CD4-positive, alpha-beta T cell (primary cell): ENCODE measurements around the gene TRIM71. TPM values are rescaled to one million over a fixed set of nuclear protein-coding genes. Genes with fewer than 3 reads are reported as not detected.

Source experiments
- ATAC-seq: fragments of 200-7000 bp; cut with Tn5 transposase; one replicate; pipeline ENCODE4 v1.10.0; 2022; ENCODE audit warnings: mild to moderate bottlenecking; ENCODE audit not compliant: poor library complexity
- CTCF ChIA-PET: fragments of 350-600 bp; sonication (Branson Sonifier 250); formaldehyde crosslinking; loops from one replicate; lab custom pipeline; 2021; ENCODE audit warnings: antibody characterized with exemption, inconsistent platforms; lab: Charles Lee
- POLR2A ChIA-PET: fragments of 350-600 bp; sonication (Branson Sonifier 250); formaldehyde crosslinking; loops from one replicate; lab custom pipeline; 2021; ENCODE audit warnings: antibody characterized with exemption, inconsistent platforms; lab: Charles Lee
- DNase-seq, 14 experiments: peaks; one replicate each; pipeline ENCODE4 v3.0.0-alpha.2; 2013 to 2020; ENCODE audit warnings: mixed read lengths in 2 of 14
- H3K27ac ChIP-seq, 2 donors: one replicate each; pipeline versions ENCODE4 v1.5.1 to v1.7.0; 2013; ENCODE audit warnings: low read length in 2 of 2, low read depth in 1 of 2, mild to moderate bottlenecking in 1 of 2
- H3K27me3 ChIP-seq, 2 experiments: 1 replicate in 1 of 2; 2 replicates in 1 of 2; pipeline versions ENCODE4 v1.6.1 to v1.7.0; 2013; ENCODE audit warnings: low read length in 2 of 2, control low read depth in 1 of 2, mild to moderate bottlenecking in 1 of 2, moderate library complexity in 1 of 2; ENCODE audit not compliant: insufficient read depth in 2 of 2, control insufficient read depth in 1 of 2
- H3K36me3 ChIP-seq: one replicate; pipeline ENCODE4 v1.6.1; 2013; ENCODE audit warnings: low read length, control low read depth; ENCODE audit not compliant: insufficient read depth
- H3K4me1 ChIP-seq: one replicate; pipeline ENCODE4 v1.6.1; 2013; ENCODE audit warnings: low read length, control low read depth; ENCODE audit not compliant: insufficient read depth
- H3K4me3 ChIP-seq: one replicate; pipeline ENCODE4 v1.5.1; 2013; ENCODE audit warnings: mild to moderate bottlenecking, low read length, moderate library complexity
- H3K9me3 ChIP-seq, 2 experiments: 1 replicate in 1 of 2; 2 replicates in 1 of 2; pipeline versions ENCODE4 v1.6.1 to v1.7.0; 2013; ENCODE audit warnings: low read length in 2 of 2, mild to moderate bottlenecking in 2 of 2, control low read depth in 1 of 2, moderate library complexity in 1 of 2; ENCODE audit not compliant: control insufficient read depth in 1 of 2, insufficient read depth in 1 of 2
- H3K27ac Mint-ChIP-seq: one replicate; pipeline ENCODE4 v1.8.0; 2020; ENCODE audit warnings: mixed read lengths
- H3K27me3 Mint-ChIP-seq: one replicate; pipeline ENCODE4 v1.8.0; 2021; ENCODE audit warnings: mixed read lengths
- H3K36me3 Mint-ChIP-seq: one replicate; pipeline ENCODE4 v1.8.0; 2021; ENCODE audit warnings: low read depth, mixed read lengths
- H3K4me1 Mint-ChIP-seq: one replicate; pipeline ENCODE4 v1.8.0; 2021; ENCODE audit warnings: low read depth, mixed read lengths
- H3K4me3 Mint-ChIP-seq: one replicate; pipeline ENCODE4 v1.8.0; 2020; ENCODE audit warnings: mild to moderate bottlenecking, mixed read lengths
- H3K9me3 Mint-ChIP-seq: one replicate; pipeline ENCODE4 v1.8.0; 2020; ENCODE audit warnings: mixed read lengths
- CTCF ChIP-seq: fragments of 200-600 bp; IDR thresholded peaks from one replicate; pipeline ENCODE4 v1.8.0; 2022; ENCODE audit warnings: antibody characterized with exemption, mild to moderate bottlenecking
- intact Hi-C, 2 experiments: fragments of 100-400 bp; cut with DNase I in 1 of 2; cut with micrococcal nuclease in 1 of 2; formaldehyde crosslinking; loops; one replicate each; pipeline versions ENCODE4 v1.15.1 to v1.9.0; 2023 to 2025; cut with DNase I, micrococcal nuclease
- total RNA-seq, 174 experiments: library from RNA in 2 of 174; stranded (reverse) in 2 of 174; gene quantifications; one replicate each; pipeline ENCODE4 v1.2.3 and lab custom pipeline; 2021 to 2026

Gene TRIM71
- total RNA-seq, 2 experiments from 2014 or later = 0.03 TPM; not detected in 1

- ChIA-PET POLR2A (no interaction called here), CTCF (no interaction called here)
- Mint-ChIP-seq H3K36me3 (no peaks in the 10 kb centered on the region), H3K9me3 (no peaks in the 10 kb centered on the region), H3K4me1 (no peaks in the 10 kb centered on the region), H3K4me3 (no peak overlapping the region), H3K27ac (no peak overlapping the region), H3K27me3 (no peaks in the 10 kb centered on the region)
- no peak for ATAC-seq
- H3K36me3 ChIP-seq = no peaks in the 10 kb centered on the region
- no peaks in the 10 kb centered on the region for H3K9me3 ChIP-seq
- no peak for DNase-seq
- no peaks in the 10 kb centered on the region for H3K4me1 ChIP-seq
- intact Hi-C loops = no loop called here
- H3K27me3 ChIP-seq = no peaks in the 10 kb centered on the region
- H3K27ac ChIP-seq = no peak overlapping the region
- no peak for TF ChIP-seq CTCF
- no peak overlapping the region for H3K4me3 ChIP-seq
Measured at GRCh38 chr3:32857921-32858320, 40.1 kb downstream of the TRIM71 start.

- Mint-ChIP-seq H3K4me1 (no peaks in the 10 kb centered on the region), H3K36me3 (no peaks in the 10 kb centered on the region), H3K4me3 (no peak overlapping the region), H3K27ac (no peak overlapping the region), H3K27me3 (no peaks in the 10 kb centered on the region), H3K9me3 (no peaks in the 10 kb centered on the region)
- CTCF ChIA-PET = no interaction called here
- POLR2A ChIA-PET = no interaction called here
- no peak for TF ChIP-seq CTCF
- H3K27ac ChIP-seq = no peak overlapping the region
- no peaks in the 10 kb centered on the region for H3K4me1 ChIP-seq
- H3K36me3 ChIP-seq = no peaks in the 10 kb centered on the region
- no peak for DNase-seq
- H3K4me3 ChIP-seq = no peak overlapping the region
- H3K9me3 ChIP-seq = no peaks in the 10 kb centered on the region
- intact Hi-C loops = no loop called here
- no peak for ATAC-seq
- no peaks in the 10 kb centered on the region for H3K27me3 ChIP-seq
Measured at GRCh38 chr3:32859604-32860237, 41.9 kb downstream of the TRIM71 start.

GRCh38 chr3:32860499-32860898 is 42.7 kb downstream of the TRIM71 start:
- H3K27ac Mint-ChIP-seq = no peak overlapping the region
- ATAC-seq = no peak
- TF ChIP-seq CTCF = no peak

More at GRCh38 chr3:32860499-32860898, 42.7 kb downstream of the TRIM71 start:
- Mint-ChIP-seq H3K36me3 (no peaks in the 10 kb centered on the region), H3K4me3 (no peak overlapping the region), H3K9me3 (no peaks in the 10 kb centered on the region), H3K4me1 (no peaks in the 10 kb centered on the region), H3K27me3 (no peaks in the 10 kb centered on the region)
- intact Hi-C loops = no loop called here
- Histone ChIP-seq H3K9me3 (no peaks in the 10 kb centered on the region), H3K27ac (no peak overlapping the region), H3K4me3 (no peak overlapping the region), H3K4me1 (no peaks in the 10 kb centered on the region), H3K36me3 (no peaks in the 10 kb centered on the region), H3K27me3 (no peaks in the 10 kb centered on the region)
- no peak for DNase-seq
- ChIA-PET CTCF (no interaction called here), POLR2A (no interaction called here)
